ENCODE data around the gene DST. TPM values are rescaled to one million over a fixed set of nuclear protein-coding genes. Genes with fewer than 3 reads are reported as not detected.

DST gene
- total and polyA plus RNA-seq, 7 donors, result 62.5 to 791 (median 495) TPM

- Histone ChIP-seq H3K4me1 (peaks cover 0 to 6% (median 3%) of the 10 kb centered on the region in 4 donors), H3K27me3 (no peaks in the 10 kb centered on the region), H3K36me3 (no peaks in the 10 kb centered on the region), H3K4me3 (no peak overlapping the region), H3K9me3 (no peaks in the 10 kb centered on the region), H3K27ac (no peak overlapping the region)
- WGBS, 2 donors, result 80 to 81% methylated on average over 2 of the region's 2 CpGs
- intact Hi-C loops (cut with DNase I), result no loop called here
- TF ChIP-seq EP300 (IDR thresholded peaks at IDR 0.05) (no peak), POLR2A (IDR thresholded peaks at IDR 0.05) (no peak), CTCF (IDR thresholded peaks at IDR 0.05) (no peak), POLR2AphosphoS5 (IDR thresholded peaks at IDR 0.05) (no peak)
- no peak for DNase-seq
These were observed 226.4 kb downstream of the DST start for GRCh38 chr6:56416247-56416646.

GRCh38 chr6:56408976-56409375, 233.7 kb downstream of the DST start:
- no peak for DNase-seq
- TF ChIP-seq CTCF (IDR thresholded peaks at IDR 0.05), result no peak
- TF ChIP-seq POLR2AphosphoS5 (IDR thresholded peaks at IDR 0.05), result no peak
- no peak for TF ChIP-seq POLR2A (IDR thresholded peaks at IDR 0.05)
- TF ChIP-seq EP300 (IDR thresholded peaks at IDR 0.05), result no peak
- H3K36me3 ChIP-seq, result no peaks in the 10 kb centered on the region
- no peaks in the 10 kb centered on the region for H3K27me3 ChIP-seq
- no peaks in the 10 kb centered on the region for H3K9me3 ChIP-seq
- peaks cover 0 to 14% (median 10%) of the 10 kb centered on the region in 4 donors for H3K4me1 ChIP-seq
- no peak overlapping the region for H3K27ac ChIP-seq
- intact Hi-C loops (cut with DNase I), result no loop called here
- no peak overlapping the region for H3K4me3 ChIP-seq
